Subcutaneous adipose tissue (tissue), 4 donors: ENCODE measurements around the gene REV3L. TPM values are rescaled to one million over a fixed set of nuclear protein-coding genes. Genes with fewer than 3 reads are reported as not detected.

Experiments
- total RNA-seq, 4 donors: library from RNA; depleted of rRNA; stranded (reverse); fragments of >200 nt; gene quantifications; one replicate each; pipeline ENCODE4 v1.1.0, GENCODE V29; 2016
- TF ChIP-seq, protein P1 (sequence below): fragments of 450-650 bp; IDR thresholded peaks from one replicate; pipeline ENCODE4 v1.5.1; 2016; ENCODE audit warnings: low read depth, mild to moderate bottlenecking, control low read depth, antibody characterized with exemption, moderate library complexity

The REV3L gene
- total RNA-seq, 4 donors from 2014 or later = 94.7 to 140 (median 106) TPM

DNA sequence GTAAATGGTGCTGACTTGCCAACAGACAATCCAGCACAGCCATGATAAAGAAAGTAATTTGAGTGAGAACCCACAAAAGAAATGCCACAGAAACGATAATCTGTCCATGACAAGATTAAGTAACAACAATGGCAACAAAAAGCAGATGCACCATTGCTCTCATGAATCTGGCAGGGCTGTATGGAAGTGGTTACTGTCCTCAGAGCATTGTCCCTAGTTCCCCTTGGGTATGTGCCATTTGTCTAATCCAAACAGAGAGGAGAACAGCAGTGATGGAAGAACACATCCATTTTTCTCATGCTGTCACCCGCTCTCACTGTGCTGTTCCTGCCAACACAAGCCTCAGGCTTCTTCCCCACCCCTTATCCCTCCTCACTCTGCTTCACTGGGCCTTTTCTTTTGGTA lies 65.8 kb downstream of the REV3L start:
- TF ChIP-seq, protein P1, sequence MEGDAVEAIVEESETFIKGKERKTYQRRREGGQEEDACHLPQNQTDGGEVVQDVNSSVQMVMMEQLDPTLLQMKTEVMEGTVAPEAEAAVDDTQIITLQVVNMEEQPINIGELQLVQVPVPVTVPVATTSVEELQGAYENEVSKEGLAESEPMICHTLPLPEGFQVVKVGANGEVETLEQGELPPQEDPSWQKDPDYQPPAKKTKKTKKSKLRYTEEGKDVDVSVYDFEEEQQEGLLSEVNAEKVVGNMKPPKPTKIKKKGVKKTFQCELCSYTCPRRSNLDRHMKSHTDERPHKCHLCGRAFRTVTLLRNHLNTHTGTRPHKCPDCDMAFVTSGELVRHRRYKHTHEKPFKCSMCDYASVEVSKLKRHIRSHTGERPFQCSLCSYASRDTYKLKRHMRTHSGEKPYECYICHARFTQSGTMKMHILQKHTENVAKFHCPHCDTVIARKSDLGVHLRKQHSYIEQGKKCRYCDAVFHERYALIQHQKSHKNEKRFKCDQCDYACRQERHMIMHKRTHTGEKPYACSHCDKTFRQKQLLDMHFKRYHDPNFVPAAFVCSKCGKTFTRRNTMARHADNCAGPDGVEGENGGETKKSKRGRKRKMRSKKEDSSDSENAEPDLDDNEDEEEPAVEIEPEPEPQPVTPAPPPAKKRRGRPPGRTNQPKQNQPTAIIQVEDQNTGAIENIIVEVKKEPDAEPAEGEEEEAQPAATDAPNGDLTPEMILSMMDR = no peak

DNA sequence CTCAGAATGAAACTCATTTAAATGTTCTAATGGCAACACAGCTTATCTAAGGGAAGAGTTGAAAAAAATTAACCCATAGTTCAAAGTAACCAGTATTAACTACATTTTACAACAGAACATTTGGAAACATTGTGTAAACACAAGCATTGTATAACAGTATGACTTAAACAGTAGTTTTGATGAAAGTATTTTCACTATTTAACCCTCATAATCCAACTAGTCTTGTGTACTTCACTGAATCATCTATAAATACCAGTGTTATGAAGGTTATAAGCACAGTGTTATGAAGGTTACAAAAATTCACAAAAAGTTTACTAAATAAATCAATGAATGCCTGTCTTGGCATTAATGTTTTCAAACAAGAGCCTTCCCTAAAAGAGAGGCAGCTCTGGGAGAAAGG lies 66.5 kb downstream of the REV3L start:
- TF ChIP-seq, protein P1 = no peak

DNA sequence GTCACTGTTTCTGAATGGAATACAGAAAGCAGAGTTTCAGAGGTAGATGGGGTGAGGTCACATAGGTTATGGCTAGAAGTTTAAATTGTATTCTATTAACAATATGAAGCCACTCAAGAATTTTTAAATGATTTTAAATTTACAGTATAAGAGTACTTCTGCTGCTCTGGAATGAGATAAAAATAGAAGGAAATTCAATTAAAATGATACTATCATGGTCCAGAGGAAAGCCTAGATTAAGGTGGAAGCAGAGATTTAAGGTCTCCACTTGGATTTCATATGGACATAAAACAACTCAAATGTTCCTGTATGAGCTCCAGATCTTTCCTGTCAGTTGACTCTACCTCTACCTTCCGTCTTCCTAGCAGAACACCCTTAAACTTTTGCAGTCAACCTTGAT lies 68.6 kb downstream of the REV3L start:
- TF ChIP-seq, protein P1 = no peak

DNA sequence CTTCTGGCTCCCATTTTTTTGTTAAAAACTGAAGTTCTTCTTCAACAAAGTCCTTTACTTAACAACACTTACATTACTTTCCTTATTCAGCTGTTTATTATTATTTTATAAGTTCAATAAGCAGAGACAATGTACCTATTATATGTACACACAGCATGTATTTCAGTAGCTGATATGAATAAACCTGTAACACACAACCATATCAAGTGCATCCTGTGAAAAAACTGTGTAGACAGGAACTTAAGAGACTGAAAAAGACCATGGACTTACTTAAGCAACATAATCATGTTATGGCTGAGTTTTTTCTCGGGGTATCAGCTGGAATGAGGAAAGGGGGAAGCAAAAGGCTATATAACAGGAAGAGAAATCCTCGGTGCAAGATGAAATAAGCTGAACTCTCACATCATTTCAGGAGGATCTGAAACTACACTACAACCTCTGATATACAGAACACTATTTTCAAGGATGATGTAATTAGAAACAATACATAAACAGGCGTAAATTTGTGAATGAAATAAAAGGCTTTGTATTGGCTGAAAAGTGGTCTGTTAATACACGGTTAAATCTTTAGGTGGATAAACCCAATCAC lies 70.9 kb downstream of the REV3L start:
- TF ChIP-seq, protein P1 = no peak

DNA sequence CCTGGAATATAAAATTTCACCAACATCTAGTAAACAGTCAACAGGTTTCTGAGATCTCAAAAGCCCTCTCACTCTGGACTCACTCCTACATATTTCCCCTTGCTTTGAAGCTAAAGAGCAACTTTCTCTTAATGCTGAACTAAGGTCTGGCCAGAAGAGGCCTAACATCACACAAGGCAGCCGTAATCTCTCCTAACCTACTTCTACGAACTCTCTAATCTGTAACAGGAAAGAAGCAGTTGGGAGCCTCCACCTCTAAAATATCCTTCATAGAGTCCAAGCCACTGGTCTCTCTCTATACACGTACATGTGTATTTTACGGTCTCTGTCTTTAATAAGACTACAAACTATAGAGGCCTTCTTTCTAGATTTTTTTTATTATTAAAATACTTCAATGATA lies 72.0 kb downstream of the REV3L start:
- TF ChIP-seq, protein P1 = no peak

DNA sequence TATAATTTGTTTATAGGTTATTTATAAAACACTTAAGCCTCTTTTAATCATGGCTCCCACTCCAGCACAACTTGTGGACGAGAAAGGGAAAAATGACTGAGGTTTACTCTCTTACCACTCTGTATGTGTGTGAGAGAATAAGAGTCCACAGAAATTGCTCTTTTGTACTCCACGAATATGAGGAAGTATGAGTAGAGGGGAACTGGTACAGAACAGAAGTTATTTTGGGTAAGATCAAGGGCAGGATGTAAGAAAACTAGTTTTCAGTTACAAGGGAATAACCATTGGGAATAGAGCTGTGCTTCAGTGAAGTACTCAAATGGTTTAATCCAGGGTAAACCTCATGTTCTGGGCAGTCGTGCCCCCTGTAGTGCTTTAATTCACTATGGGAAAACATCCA lies 72.6 kb downstream of the REV3L start:
- TF ChIP-seq, protein P1 = no peak

DNA sequence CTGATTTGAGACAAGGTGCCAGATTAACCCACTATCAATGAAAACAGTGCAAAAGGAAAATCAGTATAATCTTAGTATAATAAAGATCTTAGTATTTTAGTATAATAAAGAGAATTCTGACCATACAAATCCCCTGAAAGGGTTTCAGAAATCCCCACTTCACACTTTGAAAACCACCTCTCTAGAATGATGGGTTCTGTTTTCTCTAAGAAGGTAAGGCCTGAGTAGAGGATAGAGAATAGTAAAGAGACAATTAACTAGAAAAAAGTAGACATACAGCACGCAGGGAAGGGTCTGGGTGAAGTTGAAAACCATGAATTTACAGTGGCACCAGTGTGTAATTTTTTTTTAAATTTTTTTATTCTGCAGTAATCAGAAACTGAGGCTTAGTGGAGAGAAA lies 73.6 kb downstream of the REV3L start:
- TF ChIP-seq, protein P1 = no peak
